Measurements from ENCODE around the gene RAB4A. TPM values are rescaled to one million over a fixed set of nuclear protein-coding genes. Genes with fewer than 3 reads are reported as not detected.

Gene RAB4A
- total and polyA plus RNA-seq, 2 of the 13 experiments (the other 11 are each of a cell fraction or from before 2014, with no cell fraction given): 56.0 to 80.1 TPM

GRCh38 chr1:229264068-229264467 lies 6.8 kb upstream of the RAB4A start:
- in situ Hi-C loops (cut with HindIII; ENCODE audit: extremely low pct_ligation_motif_present, low pct_unique_long_range_greater_than_20kb): no loop called here
- H3K9me3 ChIP-seq (ENCODE audit: low read length): peaks cover 9% of the 10 kb centered on the region
- H3K9ac ChIP-seq (ENCODE audit: insufficient read depth, low read depth, low read length): no peak overlapping the region
- no TSS peak for BruUV-seq (replicated peaks)
- CTCF ChIA-PET (ENCODE audit: low intra/inter-chr PET ratio, low total read pairs): no interaction called here
- H3K4me3 ChIP-seq (replicated peaks in 1 of 3; ENCODE audit: insufficient read depth in 1 of 3, low read depth in 2 of 3, low read length in 3 of 3): no peak overlapping the region
- DNase-seq (ENCODE audit: low spot score): no peak
- POLR2A ChIA-PET: no interaction called here
- ATAC-seq: no peak
- H4K20me1 ChIP-seq (ENCODE audit: insufficient read depth, low read length): no peaks in the 10 kb centered on the region
- WGBS (ENCODE audit: low lambda C conversion rate): 95% methylated on average over 6 of the region's 7 CpGs
- TF ChIP-seq ZNF879 (CRISPR knock-in tag; IDR thresholded peaks at IDR 0.05) (no peak), MTF2 (CRISPR knock-in tag; IDR thresholded peaks at IDR 0.05; ENCODE audit: borderline replicate concordance) (no peak), ZNF747 (CRISPR knock-in tag; IDR thresholded peaks at IDR 0.05; ENCODE audit: borderline replicate concordance) (no peak), SIX1 (CRISPR knock-in tag; IDR thresholded peaks at IDR 0.05; ENCODE audit: borderline replicate concordance) (no peak), PLSCR1 (CRISPR knock-in tag; IDR thresholded peaks at IDR 0.05; ENCODE audit: borderline replicate concordance) (no peak), ZNF207 (IDR thresholded peaks at IDR 0.05; ENCODE audit: borderline replicate concordance) (no peak), MTF1 (CRISPR knock-in tag; IDR thresholded peaks at IDR 0.05) (no peak), MATR3 (CRISPR knock-in tag; IDR thresholded peaks at IDR 0.05) (no peak), JUNB (CRISPR knock-in tag; IDR thresholded peaks at IDR 0.05; ENCODE audit: borderline replicate concordance) (no peak), ZNF558 (CRISPR knock-in tag; IDR thresholded peaks at IDR 0.05; ENCODE audit: borderline replicate concordance) (no peak), ZIK1 (CRISPR knock-in tag; IDR thresholded peaks at IDR 0.05; ENCODE audit: borderline replicate concordance, low read depth) (no peak)
- H3K4me1 ChIP-seq (ENCODE audit: insufficient read depth, low read length): peaks cover 12% of the 10 kb centered on the region
- H3K36me3 ChIP-seq (replicated peaks in 1 of 2; ENCODE audit: control insufficient read depth in 1 of 2, insufficient read depth in 2 of 2, low read length in 2 of 2): 0 out of 5 replicates have a peak, but pooled peaks cover 0 to 6% of the 10 kb centered on the region in 2 experiments
- no peak overlapping the region for H3K4me2 ChIP-seq (ENCODE audit: low read depth, low read length)
- intact Hi-C loops (cut with micrococcal nuclease; ENCODE audit: unreplicated experiment): no loop called here
- H3K27ac ChIP-seq (ENCODE audit: extremely low read length, insufficient read depth, low read length): no peak overlapping the region
- H3K27me3 ChIP-seq (ENCODE audit: control insufficient read depth in 1 of 2, insufficient read depth in 2 of 2, low read length in 2 of 2): no peaks in the 10 kb centered on the region
- H2AFZ ChIP-seq (ENCODE audit: low read length): no peak overlapping the region
- FAIRE-seq: no peak
- no peaks in the 10 kb centered on the region for H3K79me2 ChIP-seq (ENCODE audit: insufficient read depth, low read length)

Measured in HepG2 (cell line).